ENCODE results near the gene MET. TPM values are rescaled to one million over a fixed set of nuclear protein-coding genes. Genes with fewer than 3 reads are reported as not detected.

MET gene
- total and polyA plus RNA-seq, 2 of the 8 experiments (the other 6 are each of a cell fraction or from before 2014, with no cell fraction given): 3.5 to 12.9 TPM

DNA sequence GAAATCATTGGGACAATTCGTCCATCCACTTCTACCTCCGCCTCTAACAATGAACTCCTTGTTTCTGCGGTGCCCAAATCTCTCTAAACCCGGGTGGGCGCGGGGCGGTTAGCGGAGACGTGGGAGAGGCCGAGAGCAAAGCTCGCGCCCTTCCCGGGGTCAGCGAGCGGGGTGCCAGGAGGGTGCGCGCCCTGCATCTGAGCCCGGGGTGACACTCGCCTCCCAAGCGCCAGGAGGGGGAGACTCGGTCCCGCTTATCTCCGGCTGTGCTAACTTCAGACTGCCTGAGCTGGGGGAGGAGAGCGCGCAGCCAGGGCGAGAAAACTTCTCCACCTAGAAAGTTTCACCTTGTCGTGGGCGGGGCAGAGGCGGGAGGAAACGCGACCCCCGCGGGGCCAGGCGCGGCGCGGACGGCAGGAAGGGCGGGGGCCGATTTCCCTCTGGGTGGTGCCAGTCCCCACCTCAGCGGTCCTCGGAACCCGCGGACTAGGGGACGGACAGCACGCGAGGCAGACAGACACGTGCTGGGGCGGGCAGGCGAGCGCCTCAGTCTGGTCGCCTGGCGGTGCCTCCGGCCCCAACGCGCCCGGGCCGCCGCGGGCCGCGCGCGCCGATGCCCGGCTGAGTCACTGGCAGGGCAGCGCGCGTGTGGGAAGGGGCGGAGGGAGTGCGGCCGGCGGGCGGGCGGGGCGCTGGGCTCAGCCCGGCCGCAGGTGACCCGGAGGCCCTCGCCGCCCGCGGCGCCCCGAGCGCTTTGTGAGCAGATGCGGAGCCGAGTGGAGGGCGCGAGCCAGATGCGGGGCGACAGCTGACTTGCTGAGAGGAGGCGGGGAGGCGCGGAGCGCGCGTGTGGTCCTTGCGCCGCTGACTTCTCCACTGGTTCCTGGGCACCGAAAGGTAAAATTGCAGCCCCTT lies at the start of gene MET (continued):
- 0 out of 4 replicates have a peak, but pooled peaks of 1 of the 2 experiments have one; percentile 5 for TF ChIP-seq HDAC2 (IDR thresholded peaks at IDR 0.05; ENCODE audit: borderline replicate concordance in 1 of 2, low read depth in 2 of 2, low read length in 2 of 2)
- TF ChIP-seq POLR2AphosphoS5 (IDR thresholded peaks at IDR 0.05; ENCODE audit: low read depth, low read length): peak; percentile 10; the same call in 1 of the 2 replicates
- TF ChIP-seq NANOG (IDR thresholded peaks at IDR 0.05; ENCODE audit: insufficient read depth, low read depth, low read length, poor library complexity, severe bottlenecking): no peak
- no peak for TF ChIP-seq SRF (IDR thresholded peaks at IDR 0.05; ENCODE audit: low read depth, low read length)
- TF ChIP-seq BRCA1 (IDR thresholded peaks at IDR 0.05; ENCODE audit: low read depth, low read length): no peak
- no peak for TF ChIP-seq EZH2 (IDR thresholded peaks at IDR 0.05; ENCODE audit: low read depth, low read length, severe bottlenecking)
- TF ChIP-seq TAF7 (optimal IDR thresholded peaks at IDR 0.05; ENCODE audit: borderline replicate concordance, low read depth, low read length): no peak
- peak in 1 of 2 experiments; percentile 64; a peak in 2 of 4 replicates for TF ChIP-seq SIN3A (conservative IDR thresholded peaks at IDR 0.05 in 1 of 2, IDR thresholded peaks at IDR 0.05 in 1 of 2; ENCODE audit: low read depth in 1 of 2, low read length in 2 of 2)
- TF ChIP-seq JUN (IDR thresholded peaks at IDR 0.05; ENCODE audit: low read depth, low read length): no peak
- no peak for TF ChIP-seq HDAC6 (IDR thresholded peaks at IDR 0.05; ENCODE audit: low read depth, low read length)
